A549 (cell line): Measurements from ENCODE around the gene DISC1. TPM values are rescaled to one million over a fixed set of nuclear protein-coding genes. Genes with fewer than 3 reads are reported as not detected.

Experiments used
- ATAC-seq, 2 experiments: fragments of 200-7000 bp in 1 of 2; fragments of >200 bp in 1 of 2; cut with Nextera tagmentation in 1 of 2; cut with Tn5 transposase in 1 of 2; 3 replicates each; pipeline versions ENCODE4 v1.8.0 to v1.9.1; 2018 to 2020; ENCODE audit warnings: mild to moderate bottlenecking in 1 of 2, moderate library complexity in 1 of 2
- CTCF ChIA-PET: fragments of 300-600 bp; sonication (Branson Sonifier 250); formaldehyde crosslinking; extraction: SDS; loops from one replicate; lab custom pipeline; 2021; ENCODE audit warnings: antibody characterized with exemption, inconsistent platforms; lab: Yijun Ruan, JAX
- POLR2A ChIA-PET: fragments of 350-600 bp; formaldehyde crosslinking; extraction: SDS; loops from one replicate; lab custom pipeline; 2021; ENCODE audit warnings: antibody characterized with exemption, inconsistent platforms; lab: Yijun Ruan, JAX
- DNase-seq, 2 experiments: peaks; one replicate each; pipeline versions ENCODE4 v3.0.0 to v3.0.0-alpha.2; 2011 to 2016; ENCODE audit warnings: low read depth in 1 of 2, low spot score in 1 of 2
- FAIRE-seq: peaks from 2 replicates; lab custom pipeline; 2011; peaks lifted over from hg19 to GRCh38; lab: Jason Lieb, UNC
- H3K27ac ChIP-seq, 2 experiments: fragments of >200 bp; sonication (Bioruptor Twin); formaldehyde crosslinking; 3 replicates each; pipeline ENCODE4 v1.5.1; 2016 to 2017
- H3K4me1 ChIP-seq: fragments of >200 bp; sonication (Bioruptor Twin); formaldehyde crosslinking; 3 replicates; pipeline ENCODE4 v1.6.1; 2016
- H3K4me2 ChIP-seq: fragments of >200 bp; sonication (Bioruptor Twin); formaldehyde crosslinking; 3 replicates; pipeline ENCODE4 v1.6.1; 2016
- H3K4me3 ChIP-seq: fragments of >200 bp; sonication (Bioruptor Twin); formaldehyde crosslinking; 3 replicates; pipeline ENCODE4 v1.5.1; 2016
- H3K9me3 ChIP-seq: fragments of >200 bp; sonication (Bioruptor Twin); formaldehyde crosslinking; 3 replicates; pipeline ENCODE4 v1.6.1; 2016
- CBX8 ChIP-seq: fragments of 200-600 bp; sonication (generic); IDR thresholded peaks from 2 replicates; pipeline ENCODE4 v1.6.1; 2016
- CEBPB ChIP-seq, 2 experiments: fragments of >200 bp in 1 of 2; sonication (Bioruptor Twin) in 1 of 2; formaldehyde crosslinking in 1 of 2; IDR thresholded peaks; 2 replicates each; pipeline ENCODE4 v1.6.1; 2012 to 2016
- CHD2 ChIP-seq: fragments of 150-350 bp; IDR thresholded peaks from 2 replicates; pipeline ENCODE4 v1.6.1; 2014; ENCODE audit warnings: low read length; ENCODE audit not compliant: partially characterized antibody
- EHF ChIP-seq: fragments of 250-450 bp; sonication (Bioruptor Pico); IDR thresholded peaks from 2 replicates; pipeline ENCODE4 v1.5.0; 2020; ENCODE audit warnings: mild to moderate bottlenecking
- ELK1 ChIP-seq: fragments of 150-350 bp; IDR thresholded peaks from 2 replicates; pipeline ENCODE4 v1.6.1; 2014; ENCODE audit warnings: low read depth, mild to moderate bottlenecking, low read length
- FOXS1 ChIP-seq: fragments of 250-450 bp; sonication (Bioruptor Pico); IDR thresholded peaks from 2 replicates; pipeline ENCODE4 v1.5.0; 2020; ENCODE audit warnings: mild to moderate bottlenecking, moderate library complexity
- GATA3 ChIP-seq: IDR thresholded peaks from 2 replicates; pipeline ENCODE4 v1.6.1; 2012; ENCODE audit warnings: borderline replicate concordance
- HOXB5 ChIP-seq: fragments of 250-450 bp; sonication (Bioruptor Pico); IDR thresholded peaks from 2 replicates; pipeline ENCODE4 v1.5.0; 2020; ENCODE audit warnings: mild to moderate bottlenecking, moderate library complexity
- KDM5A ChIP-seq: fragments of 200-600 bp; sonication (generic); IDR thresholded peaks from 2 replicates; pipeline ENCODE4 v1.6.1; 2016; ENCODE audit warnings: antibody characterized with exemption, mild to moderate bottlenecking
- MAFK ChIP-seq: fragments of 450-650 bp; IDR thresholded peaks from 2 replicates; pipeline ENCODE4 v1.6.1; 2014; ENCODE audit not compliant: partially characterized antibody
- MAX ChIP-seq: IDR thresholded peaks from 2 replicates; pipeline ENCODE4 v1.6.1; 2012
- MYC ChIP-seq: IDR thresholded peaks from 2 replicates; pipeline ENCODE4 v1.6.1; 2012; ENCODE audit warnings: mild to moderate bottlenecking, inconsistent platforms, low read length, improper control_type of control experiment, borderline replicate concordance
- NFE2L2 ChIP-seq: fragments of 150-350 bp; conservative IDR thresholded peaks from 2 replicates; pipeline ENCODE4 v1.6.1; 2014; ENCODE audit warnings: low read length
- NR3C1 ChIP-seq: fragments of >200 bp; sonication (Bioruptor Twin); formaldehyde crosslinking; IDR thresholded peaks from 3 replicates; pipeline ENCODE4 v1.6.1; 2017
- PBX3 ChIP-seq: IDR thresholded peaks from 2 replicates; pipeline ENCODE4 v1.6.1; 2012
- PHF8 ChIP-seq: fragments of 200-600 bp; sonication (generic); IDR thresholded peaks from 2 replicates; pipeline ENCODE4 v1.6.1; 2016; ENCODE audit warnings: low read depth, mild to moderate bottlenecking, antibody characterized with exemption, moderate library complexity, borderline replicate concordance
- RARB ChIP-seq: fragments of 250-450 bp; sonication (Bioruptor Pico); IDR thresholded peaks from 2 replicates; pipeline ENCODE4 v1.8.0; 2021; ENCODE audit warnings: mild to moderate bottlenecking, moderate library complexity
- RCOR1 ChIP-seq: fragments of 150-350 bp; IDR thresholded peaks from 2 replicates; pipeline ENCODE4 v1.6.1; 2014; ENCODE audit warnings: antibody characterized with exemption, low read length, low read depth
- TFCP2L1 ChIP-seq: fragments of 250-450 bp; sonication (Bioruptor Pico); IDR thresholded peaks from 2 replicates; pipeline ENCODE4 v1.5.0; 2021; ENCODE audit warnings: mild to moderate bottlenecking
- USF2 ChIP-seq: fragments of 450-650 bp; IDR thresholded peaks from 2 replicates; pipeline ENCODE4 v1.6.1; 2014; ENCODE audit warnings: antibody characterized with exemption
- ZC3H11A ChIP-seq: fragments of 450-650 bp; IDR thresholded peaks from 2 replicates; pipeline ENCODE4 v1.6.1; 2014; ENCODE audit warnings: antibody characterized with exemption, mild to moderate bottlenecking
- ZFP36 ChIP-seq: fragments of 450-650 bp; IDR thresholded peaks from 2 replicates; pipeline ENCODE4 v1.6.1; 2014; ENCODE audit warnings: borderline replicate concordance; ENCODE audit not compliant: partially characterized antibody
- ZNF302 ChIP-seq: fragments of 250-450 bp; sonication (Bioruptor Pico); IDR thresholded peaks from 2 replicates; pipeline ENCODE4 v1.9.0; 2021; ENCODE audit warnings: inconsistent platforms, mild to moderate bottlenecking, moderate library complexity
- WGBS: methylation state at CpG from one replicate; pipeline ENCODE4 v1.1.6; 2017; ENCODE audit errors: missing lambda C conversion rate; 5-methylcytosine and 5-hydroxymethylcytosine counted together
- polyA plus RNA-seq, 4 experiments: library from polyadenylated mRNA; depleted of rRNA in 3 of 4; stranded (reverse); fragments of >200 nt; fragmentation: RNase III in 1 of 4; extraction: RNeasy Plus Mini Kit Qiagen cat#74134 plus additional on column Dnase treatment in 1 of 4; gene quantifications; 2 replicates in 3 of 4; 3 replicates in 1 of 4; pipeline ENCODE4 v1.2.3, GENCODE V29; 2011 to 2017
- TF ChIP-seq, protein P1 (sequence below): fragments of >200 bp; sonication (Bioruptor Twin); formaldehyde crosslinking; IDR thresholded peaks from 3 replicates; pipeline ENCODE4 v1.6.1; 2016
- TF ChIP-seq, protein P2 (sequence below): fragments of 250-450 bp; sonication (Bioruptor Pico); IDR thresholded peaks from 2 replicates; pipeline ENCODE4 v1.5.0; 2020; ENCODE audit warnings: low read depth, mild to moderate bottlenecking, moderate library complexity

Gene DISC1
- polyA plus RNA-seq, 2 of the 4 experiments (the other 2 are of a cell fraction), result 0.39 to 0.74 TPM

GRCh38 chr1:231694075-231694431 is 67.5 kb downstream of the DISC1 start:
- no peaks in the 10 kb centered on the region for H3K9me3 ChIP-seq
- ChIA-PET CTCF (interaction anchor here (1.1 to 1.2 kb wide), 3 partner anchors 9 to 934 kb away, joined by 3 to 5 read pairs (median 3); no protein-coding TSS in a partner anchor), POLR2A (no interaction called here)
- no peaks in the 10 kb centered on the region for H3K4me1 ChIP-seq
- H3K27ac ChIP-seq, result no peak overlapping the region
- no peak overlapping the region for H3K4me2 ChIP-seq
- no peak overlapping the region for H3K4me3 ChIP-seq
- 71% methylated on average over 8 of the region's 11 CpGs for WGBS
- FAIRE-seq (no peak), ATAC-seq (no peak), DNase-seq (no peak)
- TF ChIP-seq PBX3 (no peak), CEBPB (IDR thresholded peaks at IDR 0.05) (no peak), NFE2L2 (no peak), EHF (no peak), ZFP36 (no peak), MAFK (no peak), MYC (no peak), CHD2 (no peak), RCOR1 (no peak), USF2 (no peak), CBX8 (no peak), RARB (CRISPR knock-in tag) (no peak), GATA3 (no peak), FOXS1 (CRISPR knock-in tag) (no peak)
- TF ChIP-seq, protein P1, sequence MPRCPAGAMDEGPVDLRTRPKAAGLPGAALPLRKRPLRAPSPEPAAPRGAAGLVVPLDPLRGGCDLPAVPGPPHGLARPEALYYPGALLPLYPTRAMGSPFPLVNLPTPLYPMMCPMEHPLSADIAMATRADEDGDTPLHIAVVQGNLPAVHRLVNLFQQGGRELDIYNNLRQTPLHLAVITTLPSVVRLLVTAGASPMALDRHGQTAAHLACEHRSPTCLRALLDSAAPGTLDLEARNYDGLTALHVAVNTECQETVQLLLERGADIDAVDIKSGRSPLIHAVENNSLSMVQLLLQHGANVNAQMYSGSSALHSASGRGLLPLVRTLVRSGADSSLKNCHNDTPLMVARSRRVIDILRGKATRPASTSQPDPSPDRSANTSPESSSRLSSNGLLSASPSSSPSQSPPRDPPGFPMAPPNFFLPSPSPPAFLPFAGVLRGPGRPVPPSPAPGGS, result no peak

- POLR2A ChIA-PET, result no interaction called here
- FAIRE-seq (no peak), ATAC-seq (no peak), DNase-seq (no peak)
- 75% methylated on average over 17 of the region's 18 CpGs for WGBS
- Histone ChIP-seq H3K9me3 (no peaks in the 10 kb centered on the region), H3K4me1 (no peaks in the 10 kb centered on the region)
- TF ChIP-seq ZC3H11A (no peak), USF2 (no peak), GATA3 (no peak), FOXS1 (CRISPR knock-in tag) (no peak), NR3C1 (no peak), ZNF302 (CRISPR knock-in tag) (no peak), CHD2 (no peak), MAX (no peak), TFCP2L1 (CRISPR knock-in tag) (no peak), KDM5A (no peak), PHF8 (no peak), ELK1 (no peak), HOXB5 (CRISPR knock-in tag) (no peak), PBX3 (no peak)
- TF ChIP-seq, protein P2, sequence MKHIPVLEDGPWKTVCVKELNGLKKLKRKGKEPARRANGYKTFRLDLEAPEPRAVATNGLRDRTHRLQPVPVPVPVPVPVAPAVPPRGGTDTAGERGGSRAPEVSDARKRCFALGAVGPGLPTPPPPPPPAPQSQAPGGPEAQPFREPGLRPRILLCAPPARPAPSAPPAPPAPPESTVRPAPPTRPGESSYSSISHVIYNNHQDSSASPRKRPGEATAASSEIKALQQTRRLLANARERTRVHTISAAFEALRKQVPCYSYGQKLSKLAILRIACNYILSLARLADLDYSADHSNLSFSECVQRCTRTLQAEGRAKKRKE (CRISPR knock-in tag), result no peak
- TF ChIP-seq, all 56 proteins: peak for 0
- Histone ChIP-seq H3K4me2 (no peak overlapping the region), H3K27ac (no peak overlapping the region), H3K4me3 (no peak overlapping the region)
- CTCF ChIA-PET, result interaction anchor here (1.1 to 1.2 kb wide), 2 partner anchors 8 to 18 kb away, joined by 3 to 5 read pairs; no protein-coding TSS in a partner anchor
Measured at GRCh38 chr1:231694465-231695077, 68.0 kb downstream of the DISC1 start.
